SK-N-SH treated with all-trans-retinoic acid at 6 μM for 48 hours (cell line): ENCODE measurements around the gene ACAP2.

ENCODE experiments used
- RARB ChIP-seq: fragments of 250-450 bp; sonication (Bioruptor Pico); IDR thresholded peaks from 2 replicates; pipeline ENCODE4 v1.8.0; 2021; ENCODE audit warnings: mild to moderate bottlenecking, moderate library complexity
- TOX ChIP-seq: fragments of 250-450 bp; sonication (Bioruptor Pico); IDR thresholded peaks from 2 replicates; pipeline ENCODE4 v1.8.0; 2021; ENCODE audit warnings: mild to moderate bottlenecking, moderate library complexity, borderline replicate concordance
- TSHZ2 ChIP-seq: fragments of 250-450 bp; sonication (Bioruptor Pico); IDR thresholded peaks from 2 replicates; pipeline ENCODE4 v1.5.0; 2020; ENCODE audit warnings: mild to moderate bottlenecking, moderate library complexity
- TF ChIP-seq, protein P1 (sequence below): fragments of 250-450 bp; sonication (Bioruptor Pico); IDR thresholded peaks from 2 replicates; pipeline ENCODE4 v1.5.1; 2020; ENCODE audit warnings: low read depth, mild to moderate bottlenecking, moderate library complexity

- TF ChIP-seq, protein P1, sequence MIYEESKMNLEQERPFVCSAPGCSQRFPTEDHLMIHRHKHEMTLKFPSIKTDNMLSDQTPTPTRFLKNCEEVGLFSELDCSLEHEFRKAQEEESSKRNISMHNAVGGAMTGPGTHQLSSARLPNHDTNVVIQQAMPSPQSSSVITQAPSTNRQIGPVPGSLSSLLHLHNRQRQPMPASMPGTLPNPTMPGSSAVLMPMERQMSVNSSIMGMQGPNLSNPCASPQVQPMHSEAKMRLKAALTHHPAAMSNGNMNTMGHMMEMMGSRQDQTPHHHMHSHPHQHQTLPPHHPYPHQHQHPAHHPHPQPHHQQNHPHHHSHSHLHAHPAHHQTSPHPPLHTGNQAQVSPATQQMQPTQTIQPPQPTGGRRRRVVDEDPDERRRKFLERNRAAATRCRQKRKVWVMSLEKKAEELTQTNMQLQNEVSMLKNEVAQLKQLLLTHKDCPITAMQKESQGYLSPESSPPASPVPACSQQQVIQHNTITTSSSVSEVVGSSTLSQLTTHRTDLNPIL: no peak
- no peak for TF ChIP-seq RARB
- TF ChIP-seq TSHZ2 (CRISPR knock-in tag): no peak
- no peak for TF ChIP-seq TOX
These were observed 196.2 kb downstream of the ACAP2 start for GRCh38 chr3:195246581-195246995.
